K562 (cell line): Measurements from ENCODE around the gene CD46. TPM values are rescaled to one million over a fixed set of nuclear protein-coding genes. Genes with fewer than 3 reads are reported as not detected.

Experiments used
- CTBP1 ChIP-seq: fragments of 450-650 bp; IDR thresholded peaks from 2 replicates; pipeline ENCODE4 v1.6.1; 2016; ENCODE audit warnings: borderline replicate concordance
- CTCF ChIP-seq, 3 experiments: IDR thresholded peaks in 2 of 3; conservative IDR thresholded peaks in 1 of 3; 2 replicates each; pipeline ENCODE4 v1.5.1; 2011 to 2012; ENCODE audit warnings: low read length in 3 of 3, mild to moderate bottlenecking in 3 of 3, control low read depth in 2 of 3, improper control_type of control experiment in 1 of 3, inconsistent platforms in 1 of 3, low read depth in 1 of 3, mixed read lengths in 1 of 3, moderate library complexity in 1 of 3; ENCODE audit not compliant: insufficient read depth in 2 of 3
- ELK3 ChIP-seq: fragments of 450-650 bp; formaldehyde crosslinking; IDR thresholded peaks from 2 replicates; pipeline ENCODE4 v1.4.0; 2020; ENCODE audit warnings: mild to moderate bottlenecking
- ESRRB ChIP-seq: fragments of 250-450 bp; sonication (Bioruptor Pico); IDR thresholded peaks from 2 replicates; pipeline ENCODE4 v1.5.0; 2020; ENCODE audit warnings: mild to moderate bottlenecking, moderate library complexity, borderline replicate concordance
- MAFG ChIP-seq: fragments of 450-650 bp; conservative IDR thresholded peaks from 2 replicates; pipeline ENCODE4 v1.6.1; 2016; ENCODE audit warnings: missing genetic modification characterization, missing compliant biosample characterization
- NCOA6 ChIP-seq: fragments of 450-650 bp; IDR thresholded peaks from 2 replicates; pipeline ENCODE4 v1.6.1; 2017; ENCODE audit warnings: mild to moderate bottlenecking
- NR2C1 ChIP-seq, 2 experiments: fragments of 450-650 bp; IDR thresholded peaks; 2 replicates each; pipeline ENCODE4 v1.6.1; 2017; ENCODE audit warnings: mild to moderate bottlenecking in 2 of 2, antibody characterized with exemption in 1 of 2, inconsistent platforms in 1 of 2, missing compliant biosample characterization in 1 of 2, missing genetic modification characterization in 1 of 2
- NR4A1 ChIP-seq, 2 experiments: fragments of 250-450 bp in 1 of 2; fragments of 450-650 bp in 1 of 2; sonication (Bioruptor Pico) in 1 of 2; IDR thresholded peaks; 2 replicates each; pipeline versions ENCODE4 v1.4.0 to v1.6.1; 2016 to 2020; ENCODE audit warnings: mild to moderate bottlenecking in 2 of 2, missing compliant biosample characterization in 1 of 2, missing genetic modification characterization in 1 of 2, moderate library complexity in 1 of 2
- PRPF4 ChIP-seq: fragments of 200-400 bp; formaldehyde crosslinking; IDR thresholded peaks from one replicate; pipeline ENCODE4 v1.6.1; 2017; ENCODE audit warnings: low read length, low read depth, mild to moderate bottlenecking; ENCODE audit not compliant: insufficient read depth, poor library complexity, severe bottlenecking
- RERE ChIP-seq: sonication (generic); formaldehyde crosslinking; IDR thresholded peaks from 2 replicates; pipeline ENCODE4 v1.8.0; 2023; ENCODE audit warnings: missing genetic modification reagents, mild to moderate bottlenecking, borderline replicate concordance
- TBP ChIP-seq: optimal IDR thresholded peaks from 2 replicates; pipeline ENCODE3; 2011; ENCODE audit warnings: low read depth, low read length, improper control_type of control experiment
- XRCC3 ChIP-seq: fragments of 450-650 bp; IDR thresholded peaks from 2 replicates; pipeline ENCODE4 v1.6.1; 2017; ENCODE audit warnings: mild to moderate bottlenecking, moderate library complexity
- XRCC5 ChIP-seq: fragments of 200-400 bp; formaldehyde crosslinking; IDR thresholded peaks from 2 replicates; pipeline ENCODE4 v1.6.1; 2017; ENCODE audit warnings: low read depth, mild to moderate bottlenecking, low read length
- ZKSCAN3 ChIP-seq: fragments of 250-450 bp; sonication (Bioruptor Pico); IDR thresholded peaks from 2 replicates; pipeline ENCODE4 v1.4.0; 2020
- ZNF184 ChIP-seq: sonication (generic); formaldehyde crosslinking; IDR thresholded peaks from 2 replicates; pipeline ENCODE4 v1.5.0; 2020; ENCODE audit warnings: missing genetic modification reagents
- ZNF3 ChIP-seq: fragments of 250-450 bp; sonication (Bioruptor Pico); IDR thresholded peaks from 2 replicates; pipeline ENCODE4 v1.5.0; 2021; ENCODE audit warnings: mild to moderate bottlenecking, moderate library complexity
- ZNF354B ChIP-seq: fragments of 250-450 bp; sonication (Bioruptor Pico); IDR thresholded peaks from 2 replicates; pipeline ENCODE4 v1.4.0; 2020
- ZNF445 ChIP-seq: fragments of 250-450 bp; sonication (Bioruptor Pico); IDR thresholded peaks from 2 replicates; pipeline ENCODE4 v1.4.0; 2020; ENCODE audit warnings: low read depth, mild to moderate bottlenecking, moderate library complexity
- ZNF589 ChIP-seq: fragments of 200-800 bp; sonication (Bioruptor generic); IDR thresholded peaks from 2 replicates; pipeline ENCODE4 v1.6.1; 2016; ENCODE audit warnings: low read depth, missing genetic modification characterization, missing compliant biosample characterization
- polyA plus RNA-seq, 8 experiments: library from polyadenylated mRNA; depleted of rRNA in 4 of 8; stranded (reverse) in 5 of 8; unstranded in 3 of 8; fragments of >200 nt; fragmentation: Nextera tagmentation in 2 of 8; fragmentation: Illumina TruSeq in 1 of 8; extraction: Ambion mirVana in 2 of 8; extraction: Trizol in 1 of 8; gene quantifications; 2 replicates each; pipeline versions ENCODE4 v1.2.1 to v1.2.3, GENCODE V29; 2011 to 2014; ENCODE audit warnings: inconsistent platforms in 1 of 8, missing spikeins in 1 of 8
- total RNA-seq, 7 experiments: library from RNA; depleted of rRNA in 6 of 7; stranded (reverse); fragments of >200 nt in 6 of 7; fragmentation: Illumina TruSeq in 2 of 7; extraction: Trizol in 2 of 7; gene quantifications; 2 replicates each; pipeline versions ENCODE4 v1.2.1 to v1.2.3, GENCODE V29; 2011 to 2021; ENCODE audit warnings: low replicate concordance in 1 of 7

The CD46 gene
- total and polyA plus RNA-seq, 9 of the 15 experiments (the other 6 are each of a cell fraction or from before 2014, with no cell fraction given): 87.9 to 374 (median 156) TPM

- no peak for TF ChIP-seq XRCC3
- no peak for TF ChIP-seq ZNF3
- TF ChIP-seq MAFG: no peak; the same call in 1 of the 2 replicates
- no peak for TF ChIP-seq ESRRB (CRISPR knock-in tag)
- no peak for TF ChIP-seq CTBP1
- TF ChIP-seq CTCF (IDR thresholded peaks at IDR 0.05 in 2 of 3, conservative IDR thresholded peaks at IDR 0.05 in 1 of 3; ENCODE audit: insufficient read depth in 2 of 3, low read depth in 1 of 3, low read length in 3 of 3): peak; percentile 77 to 91 (median 87)
- no peak for TF ChIP-seq NR2C1 (IDR thresholded peaks at IDR 0.05)
- no peak for TF ChIP-seq NR2C1 (tag; IDR thresholded peaks at IDR 0.05)
- no peak for TF ChIP-seq ELK3 (CRISPR knock-in tag)
- no peak for TF ChIP-seq TBP
- no peak for TF ChIP-seq ZNF184 (CRISPR knock-in tag)
- no peak for TF ChIP-seq RERE (CRISPR knock-in tag)
- TF ChIP-seq NR4A1 (CRISPR knock-in tag; IDR thresholded peaks at IDR 0.05): no peak
- no peak for TF ChIP-seq NR4A1 (tag; IDR thresholded peaks at IDR 0.05)
- TF ChIP-seq ZNF445 (CRISPR knock-in tag): no peak
- TF ChIP-seq NCOA6: no peak
- TF ChIP-seq ZNF589: no peak
- TF ChIP-seq XRCC5: no peak
- TF ChIP-seq PRPF4: no peak
- TF ChIP-seq ZKSCAN3 (CRISPR knock-in tag): no peak
- TF ChIP-seq ZNF354B: no peak
Observed at GRCh38 chr1:207797229-207797973, 45.5 kb downstream of the CD46 start (continued).
